H1 (cell line): ENCODE data around the gene CPA3. TPM values are rescaled to one million over a fixed set of nuclear protein-coding genes. Genes with fewer than 3 reads are reported as not detected.

ENCODE experiments used
- CTCF ChIA-PET: fragments of 300-600 bp; sonication (Branson Sonifier 250); formaldehyde crosslinking; loops from one replicate; lab custom pipeline; 2021; ENCODE audit not compliant: partially characterized antibody; lab: Charles Lee
- POLR2A ChIA-PET: fragments of 300-600 bp; sonication (Branson Sonifier 250); formaldehyde crosslinking; loops from one replicate; lab custom pipeline; 2021; ENCODE audit warnings: inconsistent platforms; ENCODE audit not compliant: partially characterized antibody; lab: Charles Lee
- DNase-seq, 2 experiments: peaks; one replicate each; pipeline versions ENCODE4 v3.0.0 to v3.0.0-alpha.2; 2010 to 2022; ENCODE audit warnings: low spot score in 2 of 2, low read depth in 1 of 2, mixed read lengths in 1 of 2
- FAIRE-seq: peaks from 2 replicates; lab custom pipeline; 2011; peaks lifted over from hg19 to GRCh38; lab: Jason Lieb, UNC
- H2AFZ ChIP-seq: 2 replicates; pipeline ENCODE4 v1.8.1; 2012; ENCODE audit warnings: low read length, inconsistent platforms
- H2AK5ac ChIP-seq: 2 replicates; pipeline ENCODE4 v1.6.1; 2013; ENCODE audit warnings: low read depth, low read length
- H2BK120ac ChIP-seq: replicated peaks from 2 replicates; pipeline ENCODE3; 2013; ENCODE audit warnings: low read depth, low read length, inconsistent platforms
- H2BK12ac ChIP-seq: 2 replicates; pipeline ENCODE4 v1.6.1; 2013; ENCODE audit warnings: low read depth, low read length
- H2BK15ac ChIP-seq: 2 replicates; pipeline ENCODE4 v1.6.1; 2013; ENCODE audit warnings: low read length
- H2BK20ac ChIP-seq: 2 replicates; pipeline ENCODE4 v1.6.1; 2013; ENCODE audit warnings: low read length
- H2BK5ac ChIP-seq: 2 replicates; pipeline ENCODE4 v1.6.1; 2013; ENCODE audit warnings: low read depth, low read length
- H3K14ac ChIP-seq: 2 replicates; pipeline ENCODE4 v1.6.1; 2013; ENCODE audit warnings: inconsistent platforms; ENCODE audit not compliant: insufficient read length
- H3K18ac ChIP-seq: 2 replicates; pipeline ENCODE4 v1.6.1; 2013; ENCODE audit warnings: low read length; ENCODE audit errors: extremely low read depth
- H3K23ac ChIP-seq: 2 replicates; pipeline ENCODE4 v1.6.1; 2013; ENCODE audit warnings: inconsistent platforms; ENCODE audit not compliant: insufficient read length
- H3K23me2 ChIP-seq: 2 replicates; pipeline ENCODE4 v1.6.1; 2013; ENCODE audit warnings: low read depth, low read length
- H3K27ac ChIP-seq: 2 replicates; pipeline ENCODE4 v1.6.1; 2011; ENCODE audit warnings: low read depth, low read length, inconsistent platforms
- H3K27me3 ChIP-seq, 4 experiments: replicated peaks in 1 of 4; 1 replicate in 1 of 4; 2 replicates in 3 of 4; pipeline versions ENCODE4 v1.6.1 to v1.8.1; 2011 to 2013; ENCODE audit warnings: low read length in 3 of 4, mild to moderate bottlenecking in 3 of 4, inconsistent platforms in 2 of 4, mixed read lengths in 2 of 4, moderate library complexity in 1 of 4; ENCODE audit not compliant: control insufficient read depth in 3 of 4, insufficient read depth in 3 of 4; ENCODE audit errors: extremely low read depth in 1 of 4
- H3K36me3 ChIP-seq, 4 experiments: 2 replicates each; pipeline versions ENCODE4 v1.6.1 to v1.8.1; 2011 to 2013; ENCODE audit warnings: mild to moderate bottlenecking in 4 of 4, low read length in 3 of 4, moderate library complexity in 2 of 4, control low read depth in 1 of 4, inconsistent platforms in 1 of 4; ENCODE audit not compliant: insufficient read depth in 4 of 4, control insufficient read depth in 2 of 4
- H3K4ac ChIP-seq: replicated peaks from 2 replicates; pipeline ENCODE3; 2013; ENCODE audit warnings: low read length, low read depth, mixed read lengths, inconsistent platforms; ENCODE audit not compliant: insufficient read length
- H3K4me1 ChIP-seq, 4 experiments: replicated peaks in 1 of 4; 1 replicate in 1 of 4; 2 replicates in 3 of 4; pipeline versions ENCODE4 v1.6.1 to v1.8.1; 2011 to 2013; ENCODE audit warnings: low read length in 3 of 4, inconsistent platforms in 2 of 4, mixed read lengths in 1 of 4; ENCODE audit not compliant: insufficient read depth in 4 of 4, control insufficient read depth in 3 of 4
- H3K4me2 ChIP-seq, 2 experiments: 2 replicates each; pipeline versions ENCODE4 v1.6.1 to v1.8.1; 2011 to 2013; ENCODE audit warnings: low read depth in 2 of 2, low read length in 2 of 2, control low read depth in 1 of 2, inconsistent platforms in 1 of 2, mild to moderate bottlenecking in 1 of 2; ENCODE audit not compliant: insufficient read depth in 1 of 2
- H3K4me3 ChIP-seq, 4 experiments: fragments of 200-600, 300-600 bp in 1 of 4; sonication (generic), shearing (Covaris generic), sonication (Bioruptor Twin) in 1 of 4; 2 replicates each; pipeline versions ENCODE4 v1.5.1 to v1.8.1; 2011 to 2016; ENCODE audit warnings: low read length in 4 of 4, low read depth in 3 of 4, control low read depth in 2 of 4, inconsistent platforms in 2 of 4, mild to moderate bottlenecking in 2 of 4, mixed read lengths in 1 of 4, moderate library complexity in 1 of 4; ENCODE audit not compliant: insufficient read depth in 2 of 4; ENCODE audit errors: extremely low read depth in 1 of 4
- H3K56ac ChIP-seq: replicated peaks from 2 replicates; pipeline ENCODE3; 2013; ENCODE audit warnings: low read depth, mild to moderate bottlenecking, mixed read lengths, low read length, inconsistent platforms; ENCODE audit not compliant: insufficient read length
- H3K79me1 ChIP-seq: 2 replicates; pipeline ENCODE4 v1.6.1; 2013; ENCODE audit warnings: low read depth, low read length, control low read depth
- H3K79me2 ChIP-seq, 2 experiments: 2 replicates each; pipeline versions ENCODE4 v1.6.1 to v1.8.1; 2012 to 2013; ENCODE audit warnings: low read length in 2 of 2, mild to moderate bottlenecking in 2 of 2, inconsistent platforms in 1 of 2; ENCODE audit not compliant: insufficient read depth in 2 of 2, control insufficient read depth in 1 of 2
- H3K9ac ChIP-seq, 4 experiments: replicated peaks in 1 of 4; 1 replicate in 1 of 4; 2 replicates in 3 of 4; pipeline versions ENCODE4 v1.6.1 to v1.8.1; 2011 to 2013; ENCODE audit warnings: low read depth in 3 of 4, low read length in 3 of 4, control low read depth in 2 of 4, mild to moderate bottlenecking in 2 of 4, moderate library complexity in 2 of 4, inconsistent platforms in 1 of 4; ENCODE audit errors: extremely low read depth in 1 of 4
- H3K9me3 ChIP-seq, 2 experiments: 2 replicates each; pipeline versions ENCODE4 v1.6.1 to v1.8.1; 2012 to 2013; ENCODE audit warnings: mild to moderate bottlenecking in 2 of 2, moderate library complexity in 2 of 2, control low read depth in 1 of 2, inconsistent platforms in 1 of 2, low read depth in 1 of 2, low read length in 1 of 2, mixed read lengths in 1 of 2; ENCODE audit not compliant: insufficient read depth in 2 of 2
- H4K20me1 ChIP-seq, 2 experiments: replicated peaks in 1 of 2; 2 replicates each; pipeline versions ENCODE3 to v1.8.1; 2011 to 2013; ENCODE audit warnings: inconsistent platforms in 2 of 2, low read length in 2 of 2, mild to moderate bottlenecking in 1 of 2; ENCODE audit not compliant: insufficient read depth in 2 of 2, control insufficient read depth in 1 of 2
- H4K5ac ChIP-seq: 2 replicates; pipeline ENCODE4 v1.6.1; 2013; ENCODE audit warnings: low read length, low read depth, mixed read lengths, inconsistent platforms; ENCODE audit not compliant: insufficient read length
- H4K8ac ChIP-seq: 2 replicates; pipeline ENCODE4 v1.8.0; 2013; ENCODE audit warnings: mild to moderate bottlenecking, moderate library complexity, low read length, inconsistent platforms; ENCODE audit not compliant: insufficient read depth; ENCODE audit errors: extremely low read depth
- H4K91ac ChIP-seq: replicated peaks from 2 replicates; pipeline ENCODE3; 2013; ENCODE audit warnings: low read length, mixed read lengths, inconsistent platforms; ENCODE audit not compliant: insufficient read length
- ASH2L ChIP-seq: fragments of 200-600, 300-600 bp; sonication (generic); IDR thresholded peaks from one replicate; pipeline ENCODE4 v1.7.1; 2017; ENCODE audit warnings: low read length
- GABPA ChIP-seq: IDR thresholded peaks from 2 replicates; pipeline ENCODE4 v1.6.1; 2011; ENCODE audit warnings: mild to moderate bottlenecking, low read length, moderate library complexity, borderline replicate concordance; ENCODE audit not compliant: insufficient read depth
- RAD21 ChIP-seq, 2 experiments: IDR thresholded peaks in 1 of 2; conservative IDR thresholded peaks in 1 of 2; 2 replicates each; pipeline ENCODE4 v1.6.1; 2011; ENCODE audit warnings: low read depth in 2 of 2, low read length in 2 of 2, improper control_type of control experiment in 1 of 2, inconsistent platforms in 1 of 2, mild to moderate bottlenecking in 1 of 2, moderate library complexity in 1 of 2
- SRF ChIP-seq: IDR thresholded peaks from 2 replicates; pipeline ENCODE4 v1.6.1; 2011; ENCODE audit warnings: mild to moderate bottlenecking, low read depth, low read length, moderate library complexity
- SUZ12 ChIP-seq: fragments of 200-600 bp; sonication (generic); IDR thresholded peaks from 2 replicates; pipeline ENCODE4 v1.6.1; 2012; ENCODE audit warnings: mild to moderate bottlenecking, inconsistent platforms, low read length, moderate library complexity, mixed read lengths
- WGBS, 2 experiments: shearing (Covaris generic) in 1 of 2; methylation state at CpG; one replicate each; pipeline versions ENCODE4 v1.1.6 to v1.1.7; 2013 to 2015; ENCODE audit warnings: low lambda C conversion rate in 2 of 2, mixed read lengths in 2 of 2, inconsistent platforms in 1 of 2, low coverage in 1 of 2, missing lambda C conversion rate in 1 of 2; ENCODE audit not compliant: insufficient replicate concordance in 2 of 2, insufficient coverage in 1 of 2, insufficient read length in 1 of 2; ENCODE audit errors: extremely low coverage in 1 of 2, missing lambda C conversion rate in 1 of 2; 5-methylcytosine and 5-hydroxymethylcytosine counted together
- polyA plus RNA-seq, 7 experiments: library from polyadenylated mRNA; depleted of rRNA in 3 of 7; stranded (reverse) in 5 of 7; unstranded in 2 of 7; fragments of >200 nt in 5 of 7; fragments of 200-250 nt in 2 of 7; gene quantifications; 1 replicate in 5 of 7; 2 replicates in 1 of 7; 4 replicates in 1 of 7; pipeline versions ENCODE4 v1.2.1 to v1.2.3, GENCODE V29; 2011 to 2013; ENCODE audit warnings: missing spikeins in 2 of 7, mixed read lengths in 2 of 7
- total RNA-seq: library from RNA; stranded (reverse); fragmentation: NEBNext Ultra II Directional; extraction: Animal tissue kit (Norgen Biotek cat#: 25700); gene quantifications from 2 replicates; pipeline ENCODE4 v1.2.1, GENCODE V29; 2021

The CPA3 gene
- total and polyA plus RNA-seq, 2 of the 8 experiments (the other 6 are each of a cell fraction or from before 2014, with no cell fraction given), result not detected

DNA sequence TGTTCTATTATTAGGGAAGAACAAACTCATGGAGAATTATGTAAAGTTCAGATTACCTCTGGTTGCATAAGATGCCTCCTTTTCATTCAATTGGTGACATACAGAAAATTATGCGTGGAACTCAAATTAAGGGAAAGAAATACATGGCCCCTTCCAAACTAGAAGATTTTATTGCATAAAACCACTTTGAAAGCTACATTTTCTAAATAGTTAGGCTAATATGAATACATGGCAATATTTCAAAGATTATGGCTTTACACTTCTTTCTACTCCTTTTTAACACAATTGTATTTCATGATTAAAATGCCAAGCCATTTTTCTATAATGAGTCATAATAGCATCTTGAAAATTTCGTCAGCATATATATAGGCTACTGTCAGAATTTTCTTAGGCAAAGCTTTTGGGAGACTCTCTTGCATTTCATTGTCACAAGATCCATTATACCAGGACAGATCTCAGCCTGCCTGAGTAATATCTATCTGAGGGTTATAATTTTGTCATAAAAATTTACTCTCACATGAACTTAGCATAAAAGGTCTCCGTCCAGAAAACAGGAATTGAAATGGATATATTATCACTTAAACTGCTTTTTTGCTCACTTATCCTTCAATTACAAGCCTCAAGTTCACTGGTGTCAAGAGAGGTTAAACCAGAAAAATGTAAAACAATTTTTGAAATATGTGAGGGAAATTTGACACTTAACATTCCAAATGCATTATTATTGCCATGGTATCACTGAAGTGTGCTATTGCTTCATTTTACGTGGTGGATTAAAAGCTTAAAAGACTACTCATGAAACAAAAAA, 37.1 kb downstream of the CPA3 start:
- H3K23ac ChIP-seq, result no peak overlapping the region
- no peak overlapping the region for H2AFZ ChIP-seq
- no peak overlapping the region for H3K56ac ChIP-seq
- H2BK12ac ChIP-seq, result no peak overlapping the region
- no peak overlapping the region for H4K8ac ChIP-seq
- no peak overlapping the region for H3K14ac ChIP-seq
- H4K20me1 ChIP-seq, result no peaks in the 10 kb centered on the region
- no peak overlapping the region for H2BK5ac ChIP-seq
- no peaks in the 10 kb centered on the region for H3K4me1 ChIP-seq
- no peak overlapping the region for H3K18ac ChIP-seq
- H3K79me1 ChIP-seq, result no peaks in the 10 kb centered on the region
- CTCF ChIA-PET, result no interaction called here
- no peak overlapping the region for H4K5ac ChIP-seq
- no peak overlapping the region for H3K27ac ChIP-seq
- H3K4ac ChIP-seq, result no peak overlapping the region
- 89% methylated on average over 4 of the region's 4 CpGs; no CpG with 5 or more reads in 1 of the 2 experiments for WGBS, 2 experiments
- no peaks in the 10 kb centered on the region for H3K23me2 ChIP-seq
- H3K4me2 ChIP-seq, result no peak overlapping the region
- H3K4me3 ChIP-seq, result no peak overlapping the region
- no peak overlapping the region for H2BK20ac ChIP-seq
- no peak overlapping the region for H2BK15ac ChIP-seq
- DNase-seq (no peak), FAIRE-seq (no peak)
- H2BK120ac ChIP-seq, result no peak overlapping the region
- H4K91ac ChIP-seq, result no peak overlapping the region
- no peaks in the 10 kb centered on the region for H3K79me2 ChIP-seq
- H3K36me3 ChIP-seq, result no peaks in the 10 kb centered on the region
- no peaks in the 10 kb centered on the region for H3K27me3 ChIP-seq
- H3K9ac ChIP-seq, result no peak overlapping the region
- H2AK5ac ChIP-seq, result no peak overlapping the region
- H3K9me3 ChIP-seq, result no peaks in the 10 kb centered on the region
- TF ChIP-seq SRF (no peak), ASH2L (no peak), SUZ12 (no peak), GABPA (no peak), RAD21 (IDR thresholded peaks at IDR 0.05 in 1 of 2, conservative IDR thresholded peaks at IDR 0.05 in 1 of 2; ENCODE audit: low read depth in 2 of 2, low read length in 2 of 2) (no peak)
- POLR2A ChIA-PET, result no interaction called here
